NCI-H1436 (cell line): Measurements from ENCODE around the gene LAP3.
A peak's percentile ranks its signal among the peaks of the same experiment; 100 is the strongest.

Experiments used
- DNase-seq: peaks from one replicate; lab custom pipeline; 2025; lab: John Stamatoyannopoulos, UW

Gene LAP3

GRCh38 chr4:17619416-17620105 lies 42.6 kb downstream of the LAP3 start:
- no peak for DNase-seq

- DNase-seq: no peak
Measured at GRCh38 chr4:17623451-17624001, 46.5 kb downstream of the LAP3 start.

- no peak for DNase-seq
Measured at GRCh38 chr4:17624821-17625220, 47.8 kb downstream of the LAP3 start.

- DNase-seq: no peak
Measured at GRCh38 chr4:17630228-17630627, 53.2 kb downstream of the LAP3 start.

- no peak for DNase-seq
Measured at GRCh38 chr4:17633600-17633999, 56.6 kb downstream of the LAP3 start.

- no peak for DNase-seq
Measured at GRCh38 chr4:17635056-17635455, 58.1 kb downstream of the LAP3 start.

- no peak for DNase-seq
Measured at GRCh38 chr4:17636341-17636695, 59.3 kb downstream of the LAP3 start.

GRCh38 chr4:17636696-17637622 lies 60.0 kb downstream of the LAP3 start:
- DNase-seq: peak; percentile 12

- DNase-seq: no peak
Measured at GRCh38 chr4:17639136-17639535, 62.1 kb downstream of the LAP3 start.

GRCh38 chr4:17642398-17642783 lies 65.4 kb downstream of the LAP3 start:
- no peak for DNase-seq

- DNase-seq: no peak
Measured at GRCh38 chr4:17646693-17647092, 69.7 kb downstream of the LAP3 start.

GRCh38 chr4:17647176-17647806 lies 70.3 kb downstream of the LAP3 start:
- DNase-seq: no peak

- no peak for DNase-seq
Measured at GRCh38 chr4:17647927-17648326, 70.9 kb downstream of the LAP3 start.

- DNase-seq: no peak
Measured at GRCh38 chr4:17650406-17650805, 73.4 kb downstream of the LAP3 start.

GRCh38 chr4:17654701-17655100 lies 77.7 kb downstream of the LAP3 start:
- no peak for DNase-seq

GRCh38 chr4:17657090-17657489 lies 80.1 kb downstream of the LAP3 start:
- DNase-seq: no peak
